Stomach smooth muscle (tissue), 2 donors: ENCODE data around the gene ZCCHC2.
A peak's percentile ranks its signal among the peaks of the same experiment; 100 is the strongest.

Experiments
- H3K27ac ChIP-seq: one replicate; pipeline ENCODE4 v1.7.0; 2013; ENCODE audit warnings: mild to moderate bottlenecking, low read length, inconsistent platforms
- H3K27me3 ChIP-seq, 2 donors: one replicate each; pipeline ENCODE4 v1.7.0; 2013; ENCODE audit warnings: low read length in 2 of 2; ENCODE audit not compliant: insufficient read depth in 2 of 2, control insufficient read depth in 1 of 2
- H3K36me3 ChIP-seq, 2 donors: one replicate each; pipeline ENCODE4 v1.7.0; 2013; ENCODE audit warnings: low read length in 2 of 2; ENCODE audit not compliant: control insufficient read depth in 2 of 2, insufficient read depth in 2 of 2
- H3K4me1 ChIP-seq: one replicate; pipeline ENCODE4 v1.7.0; 2013; ENCODE audit warnings: low read length; ENCODE audit not compliant: control insufficient read depth, insufficient read depth
- H3K4me3 ChIP-seq, 2 donors: one replicate each; pipeline ENCODE4 v1.7.0; 2013; ENCODE audit warnings: low read length in 2 of 2
- H3K9ac ChIP-seq, 2 donors: one replicate each; pipeline ENCODE4 v1.7.0; 2013; ENCODE audit warnings: low read length in 2 of 2, mild to moderate bottlenecking in 1 of 2
- H3K9me3 ChIP-seq, 2 donors: one replicate each; pipeline ENCODE4 v1.7.0; 2013; ENCODE audit warnings: low read length in 2 of 2; ENCODE audit not compliant: control insufficient read depth in 2 of 2
- donor health status: healthy.
- donor health status: Pancreatic carcinoma.

The ZCCHC2 gene

DNA sequence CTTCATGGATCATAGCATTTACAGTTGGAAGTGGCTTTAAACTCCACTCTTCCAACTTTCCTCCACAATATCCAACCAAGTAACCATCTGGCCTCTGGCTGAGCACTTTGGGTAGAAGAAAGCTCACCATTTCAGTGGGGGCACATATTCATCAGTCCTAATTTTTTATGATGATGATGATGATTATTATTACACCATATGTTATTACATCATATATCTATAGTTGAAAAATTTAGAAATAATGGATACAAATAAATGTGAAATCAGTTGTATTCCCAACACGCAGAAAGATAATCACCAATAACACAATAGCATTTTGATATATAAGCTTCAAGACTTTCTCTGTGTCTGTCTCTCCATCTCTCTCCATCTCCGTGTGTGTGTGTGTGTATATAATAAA, 26.6 kb upstream of the ZCCHC2 start:
- Histone ChIP-seq H3K4me3 (no peak overlapping the region), H3K9me3 (no peaks in the 10 kb centered on the region), H3K27ac (no peak overlapping the region), H3K4me1 (no peaks in the 10 kb centered on the region), H3K27me3 (no peaks in the 10 kb centered on the region), H3K36me3 (no peaks in the 10 kb centered on the region), H3K9ac (no peak overlapping the region)

DNA sequence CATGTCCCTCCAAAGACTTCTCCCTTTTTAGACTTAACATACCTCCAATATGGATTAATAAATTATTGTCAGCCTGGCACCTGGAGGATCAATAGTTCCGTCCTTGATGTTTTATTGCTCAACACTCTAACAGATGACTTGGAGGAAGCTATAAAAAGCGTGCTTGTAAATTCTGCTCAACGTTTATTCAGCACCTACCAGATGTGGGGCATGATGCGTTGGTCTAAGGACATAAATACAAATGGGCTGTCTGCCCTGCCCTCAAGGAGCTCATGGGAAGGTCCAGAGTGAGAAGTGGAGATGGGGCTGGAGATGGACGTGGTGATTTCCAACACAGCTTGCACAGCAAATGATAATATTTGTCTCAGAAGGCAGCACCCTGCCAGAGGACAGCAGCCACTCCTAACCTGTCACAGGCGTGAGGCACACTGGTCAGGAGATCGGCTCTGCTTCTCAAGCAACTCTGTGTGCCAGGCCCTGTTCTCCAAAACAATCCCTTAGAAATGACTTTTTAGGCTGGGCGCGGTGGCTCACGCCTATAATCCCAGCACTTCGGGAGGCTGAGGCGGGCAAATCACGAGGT, 25.5 kb upstream of the ZCCHC2 start:
- no peak overlapping the region for H3K27ac ChIP-seq
- H3K9me3 ChIP-seq: no peaks in the 10 kb centered on the region
- no peak overlapping the region for H3K9ac ChIP-seq

DNA sequence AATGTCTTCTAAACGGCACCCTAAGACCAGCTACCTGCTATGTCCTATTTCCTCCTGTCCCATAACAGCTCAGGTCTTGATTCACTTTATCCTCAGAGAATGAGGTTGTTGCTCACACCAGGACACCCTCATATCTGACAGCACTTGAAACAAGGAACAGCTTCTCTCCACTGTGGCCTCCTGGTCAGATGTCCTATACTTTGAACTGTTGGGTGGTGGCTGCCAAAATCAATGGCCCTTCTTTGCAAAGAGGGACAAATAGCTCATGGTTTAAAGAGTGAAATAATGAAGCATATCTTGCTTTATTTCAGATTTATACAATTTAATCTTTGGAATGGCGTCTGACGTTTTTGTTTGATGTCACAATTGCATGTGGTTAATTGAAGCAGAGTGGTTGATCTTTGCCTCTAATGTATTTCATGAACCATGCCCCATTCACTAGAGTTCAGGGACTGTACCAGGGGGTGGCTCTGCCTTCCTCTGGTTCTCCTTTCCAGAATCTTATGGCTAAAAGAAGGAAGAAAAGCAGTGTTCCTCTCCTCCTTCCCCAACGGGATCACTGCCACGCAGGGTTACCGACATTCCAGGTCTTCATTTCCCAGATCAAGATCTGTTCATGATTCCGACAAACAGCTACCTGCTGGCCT, 24.1 kb upstream of the ZCCHC2 start:
- Histone ChIP-seq H3K36me3 (no peaks in the 10 kb centered on the region), H3K27ac (no peak overlapping the region), H3K4me3 (no peak overlapping the region), H3K27me3 (no peaks in the 10 kb centered on the region), H3K9me3 (no peaks in the 10 kb centered on the region), H3K9ac (no peak overlapping the region), H3K4me1 (no peaks in the 10 kb centered on the region)

More for the DNA sequence above, 25.5 kb upstream of the ZCCHC2 start:
- H3K27me3 ChIP-seq: no peaks in the 10 kb centered on the region
- H3K4me1 ChIP-seq: no peaks in the 10 kb centered on the region
- H3K4me3 ChIP-seq: no peak overlapping the region
- H3K36me3 ChIP-seq: no peaks in the 10 kb centered on the region

DNA sequence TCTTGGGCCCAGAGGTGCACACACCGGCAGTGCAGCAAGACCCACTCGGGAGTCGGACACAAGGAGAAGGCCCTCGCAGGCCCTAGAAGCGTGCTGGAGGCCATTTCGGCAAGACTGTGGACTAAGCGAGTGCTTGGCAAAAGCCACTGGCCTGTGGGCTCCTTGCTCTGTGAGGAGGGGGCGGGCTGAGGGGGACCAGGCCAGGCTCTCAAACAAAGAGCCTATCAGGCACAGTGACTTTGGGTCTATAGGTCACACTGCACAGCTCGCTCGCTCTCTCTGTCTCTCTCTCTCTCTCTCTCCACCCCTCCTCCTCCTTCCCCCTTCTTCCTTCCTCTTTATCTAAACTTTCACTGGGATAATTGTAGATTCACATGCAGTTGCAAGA, 23.6 kb upstream of the ZCCHC2 start:
- Histone ChIP-seq H3K9ac (no peak overlapping the region), H3K4me1 (no peaks in the 10 kb centered on the region), H3K4me3 (no peak overlapping the region), H3K36me3 (no peaks in the 10 kb centered on the region), H3K27me3 (no peaks in the 10 kb centered on the region), H3K9me3 (no peaks in the 10 kb centered on the region), H3K27ac (no peak overlapping the region)

DNA sequence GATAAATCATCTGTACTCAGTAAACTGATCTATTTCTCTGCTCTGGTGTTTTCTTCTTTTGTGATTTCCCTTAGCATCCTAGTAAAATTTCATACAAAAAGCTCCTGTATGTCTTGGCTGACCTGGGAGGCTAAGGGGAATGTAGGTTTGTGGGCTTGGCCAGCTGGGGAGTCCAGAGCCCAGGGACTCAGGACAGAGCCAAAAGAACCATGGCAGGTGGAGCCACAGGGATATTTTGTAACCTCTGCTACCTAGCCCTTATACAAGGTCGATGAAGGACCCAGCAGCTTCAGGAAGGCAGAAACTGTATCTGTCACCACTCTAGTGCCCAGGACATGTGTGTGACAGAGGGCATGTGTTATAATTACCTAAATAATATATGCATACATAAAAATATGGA, 22.7 kb upstream of the ZCCHC2 start:
- Histone ChIP-seq H3K27me3 (no peaks in the 10 kb centered on the region), H3K9ac (no peak overlapping the region), H3K4me3 (no peak overlapping the region), H3K9me3 (no peaks in the 10 kb centered on the region), H3K27ac (no peak overlapping the region), H3K36me3 (no peaks in the 10 kb centered on the region), H3K4me1 (no peaks in the 10 kb centered on the region)

DNA sequence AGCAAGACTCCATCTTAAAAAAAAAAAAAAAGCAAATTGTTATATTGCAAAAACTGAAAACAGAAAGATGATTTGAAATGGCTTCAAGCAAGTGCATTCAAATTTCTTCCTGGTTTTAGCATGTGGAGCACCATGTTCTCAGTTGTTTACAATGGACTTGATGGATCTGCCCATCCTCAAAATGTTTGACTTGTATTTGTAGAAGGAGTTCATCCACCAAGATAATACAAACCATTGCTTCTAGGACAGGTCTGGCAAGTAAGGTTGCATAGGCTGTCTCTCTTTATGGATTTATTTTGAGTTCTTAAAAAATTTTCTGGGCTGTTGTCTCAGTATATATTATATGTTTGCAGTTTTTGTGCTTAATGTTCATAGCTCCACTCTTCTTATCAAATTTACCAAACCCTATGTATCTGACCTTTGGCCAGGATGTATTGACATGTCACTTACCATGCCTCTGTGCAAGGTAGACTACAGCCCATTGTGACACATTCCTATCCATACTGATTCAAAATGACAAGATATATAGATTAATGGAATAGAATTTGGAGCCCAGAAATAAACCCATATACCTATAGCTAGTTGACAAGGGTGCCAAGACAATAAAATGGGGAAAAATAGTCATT, 21.7 kb upstream of the ZCCHC2 start:
- Histone ChIP-seq H3K36me3 (no peaks in the 10 kb centered on the region), H3K9me3 (no peaks in the 10 kb centered on the region)

DNA sequence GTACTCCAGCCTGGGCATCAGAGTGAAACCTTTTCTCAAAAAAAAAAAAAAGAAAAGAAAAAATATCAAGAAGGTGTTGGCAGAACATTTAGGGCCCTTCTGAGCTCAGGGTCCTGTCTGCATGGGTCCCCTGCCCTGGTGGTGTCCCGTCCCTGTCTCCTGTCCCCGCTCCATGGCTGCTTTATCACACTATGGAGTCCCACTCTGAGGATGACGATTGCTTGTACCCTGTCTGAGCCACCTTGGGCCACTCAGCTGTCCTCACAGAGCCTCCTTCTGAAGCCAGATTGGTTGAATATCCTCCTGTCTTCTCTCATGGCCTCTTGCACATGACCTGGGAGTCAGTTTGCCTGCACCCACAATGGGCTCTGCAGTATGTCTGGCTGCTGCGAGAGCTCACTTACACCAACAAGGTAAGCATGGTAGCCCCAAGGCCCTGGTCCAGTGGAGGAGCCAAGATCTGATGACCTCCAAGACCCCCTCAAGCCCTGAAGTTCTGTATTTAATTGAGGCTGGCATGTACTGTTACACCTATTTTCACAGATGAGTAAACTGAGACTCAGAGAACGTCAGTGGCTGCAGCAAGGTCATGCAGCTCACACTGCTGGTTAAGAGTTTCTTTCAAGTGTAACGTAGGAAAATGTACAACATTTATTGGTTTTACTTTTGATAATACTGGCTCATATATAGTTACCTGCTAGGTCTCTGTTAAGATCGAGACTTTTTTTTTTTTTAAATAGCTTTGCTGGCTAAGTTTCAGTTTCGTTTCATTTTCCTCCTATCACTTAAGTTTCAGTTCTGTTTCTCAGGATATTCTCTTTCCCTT, 16.9 kb upstream of the ZCCHC2 start:
- Histone ChIP-seq H3K4me1 (peaks cover 4% of the 10 kb centered on the region), H3K9me3 (no peaks in the 10 kb centered on the region), H3K4me3 (peak overlapping the region; percentile 75), H3K36me3 (no peaks in the 10 kb centered on the region), H3K27ac (no peak overlapping the region), H3K27me3 (no peaks in the 10 kb centered on the region), H3K9ac (peak overlapping the region; percentile 46 to 73)

More for the DNA sequence above, 21.7 kb upstream of the ZCCHC2 start:
- Histone ChIP-seq H3K9ac (no peak overlapping the region), H3K4me3 (no peak overlapping the region), H3K27me3 (no peaks in the 10 kb centered on the region), H3K4me1 (peaks cover 4% of the 10 kb centered on the region), H3K27ac (no peak overlapping the region)

DNA sequence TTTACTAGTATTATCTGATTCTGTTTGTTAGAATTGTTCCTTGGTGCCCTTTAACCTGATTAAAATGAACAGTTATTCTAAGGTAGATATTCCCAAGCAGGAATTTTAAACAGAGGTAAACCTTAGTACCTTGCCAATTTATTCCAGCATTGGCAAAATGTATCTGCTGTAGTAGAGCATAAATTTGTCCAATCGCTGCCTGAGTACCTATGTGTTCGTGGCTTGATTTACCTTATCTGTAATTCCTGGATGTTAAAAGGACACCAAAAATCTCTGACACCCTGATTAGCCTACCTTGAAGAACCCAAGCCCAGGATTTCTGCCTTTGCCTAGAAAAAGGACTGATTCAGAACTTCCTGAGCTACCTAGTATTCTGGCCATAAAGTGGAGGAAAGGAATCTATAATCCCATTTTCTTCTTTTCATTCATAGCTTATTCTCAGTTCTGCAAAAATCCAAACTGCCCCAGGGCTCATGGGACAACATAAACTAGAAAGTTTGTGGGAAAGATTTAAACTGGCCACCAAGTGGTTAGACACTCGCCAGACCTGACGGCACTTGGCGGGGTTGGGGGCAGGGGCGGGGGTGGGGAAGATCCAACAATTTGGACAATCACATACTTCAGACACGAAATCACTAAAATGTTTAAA, 16.2 kb upstream of the ZCCHC2 start:
- peak overlapping the region; percentile 46 to 73 for H3K9ac ChIP-seq
- H3K36me3 ChIP-seq: no peaks in the 10 kb centered on the region
- peaks cover 4% of the 10 kb centered on the region for H3K4me1 ChIP-seq
- no peak overlapping the region for H3K27ac ChIP-seq
- H3K4me3 ChIP-seq: peak overlapping the region; percentile 75
- H3K27me3 ChIP-seq: no peaks in the 10 kb centered on the region
- peaks cover 0 to under 1% of the 10 kb centered on the region in 2 donors for H3K9me3 ChIP-seq

DNA sequence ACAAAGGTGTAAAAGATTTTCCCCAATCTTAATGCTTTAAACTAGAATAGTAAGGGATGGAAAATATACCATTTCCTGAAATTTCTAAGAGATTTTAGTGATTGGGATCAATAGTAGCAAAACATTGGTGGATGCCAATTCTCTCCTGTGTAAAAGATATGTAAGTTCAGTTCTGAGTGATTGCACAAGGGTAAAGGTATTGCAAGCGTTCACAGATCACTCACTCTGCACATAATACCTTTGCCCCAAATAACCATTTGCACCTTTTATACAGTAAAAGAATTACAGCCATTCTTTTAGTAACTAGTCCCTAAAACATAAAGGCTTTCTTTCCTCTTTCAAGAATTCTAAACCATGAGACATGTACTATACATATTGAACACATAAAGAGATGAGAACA, 13.0 kb upstream of the ZCCHC2 start:
- H3K27me3 ChIP-seq: no peaks in the 10 kb centered on the region
- H3K36me3 ChIP-seq: no peaks in the 10 kb centered on the region
- H3K27ac ChIP-seq: no peak overlapping the region
- no peak overlapping the region for H3K4me3 ChIP-seq
- H3K9ac ChIP-seq: no peak overlapping the region
- peaks cover 5% of the 10 kb centered on the region in 2 donors for H3K9me3 ChIP-seq
- peaks cover 4% of the 10 kb centered on the region for H3K4me1 ChIP-seq

DNA sequence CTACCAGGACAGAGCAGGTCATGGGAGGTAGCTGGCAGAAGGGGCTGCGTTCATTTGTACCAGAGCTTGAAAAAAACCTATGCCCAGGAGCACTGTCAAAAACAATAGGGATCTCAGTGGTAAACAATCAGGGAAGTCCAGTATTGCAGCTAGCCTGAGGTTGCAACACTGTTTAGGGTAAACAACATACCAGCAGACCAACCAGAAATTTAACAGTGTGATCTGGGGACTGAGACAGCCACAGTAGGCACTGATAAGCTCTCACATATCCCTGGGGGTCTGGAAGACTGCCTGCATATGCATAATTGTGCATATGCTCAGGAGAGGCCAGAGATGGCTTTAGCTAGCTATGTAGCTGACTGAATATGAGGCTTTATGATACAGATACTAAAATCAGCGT, 12.0 kb upstream of the ZCCHC2 start:
- H3K36me3 ChIP-seq: no peaks in the 10 kb centered on the region
- H3K4me1 ChIP-seq: peaks cover 2% of the 10 kb centered on the region
- peaks cover 5% of the 10 kb centered on the region in 2 donors for H3K9me3 ChIP-seq
- H3K9ac ChIP-seq: no peak overlapping the region
- H3K27ac ChIP-seq: no peak overlapping the region
- H3K27me3 ChIP-seq: no peaks in the 10 kb centered on the region
- H3K4me3 ChIP-seq: no peak overlapping the region
